ENCODE measurements around the gene NCAPD3. TPM values are rescaled to one million over a fixed set of nuclear protein-coding genes. Genes with fewer than 3 reads are reported as not detected.

NCAPD3 gene
- total RNA-seq, 1 donor from 2014 or later, result 17.0 TPM

GRCh38 chr11:134245434-134245833 is 21.7 kb upstream of the NCAPD3 start:
- Mint-ChIP-seq H3K27ac (ENCODE audit: unreplicated experiment) (no peak overlapping the region), H3K27me3 (ENCODE audit: low read depth) (no peaks in the 10 kb centered on the region), H3K4me3 (ENCODE audit: unreplicated experiment) (no peak overlapping the region), H3K4me1 (ENCODE audit: low read depth) (no peaks in the 10 kb centered on the region), H3K36me3 (ENCODE audit: low read depth) (peaks cover 19% of the 10 kb centered on the region), H3K9me3 (ENCODE audit: low read depth) (no peaks in the 10 kb centered on the region)
- TF ChIP-seq CTCF (IDR thresholded peaks at IDR 0.05), result no peak
- no peak for DNase-seq (ENCODE audit: low spot score)

GRCh38 chr11:134244593-134244992 is 20.8 kb upstream of the NCAPD3 start:
- no peaks in the 10 kb centered on the region for H3K27me3 Mint-ChIP-seq (ENCODE audit: low read depth)
- DNase-seq (ENCODE audit: low spot score), result no peak
- no peaks in the 10 kb centered on the region for H3K4me1 Mint-ChIP-seq (ENCODE audit: low read depth)
- H3K36me3 Mint-ChIP-seq (ENCODE audit: low read depth), result peaks cover 23% of the 10 kb centered on the region
- H3K4me3 Mint-ChIP-seq (ENCODE audit: unreplicated experiment), result no peak overlapping the region
- peak; percentile 71 for TF ChIP-seq CTCF (IDR thresholded peaks at IDR 0.05)
- H3K9me3 Mint-ChIP-seq (ENCODE audit: low read depth), result no peaks in the 10 kb centered on the region
- no peak overlapping the region for H3K27ac Mint-ChIP-seq (ENCODE audit: unreplicated experiment)

- DNase-seq (ENCODE audit: low spot score), result no peak
- Mint-ChIP-seq H3K4me3 (ENCODE audit: unreplicated experiment) (no peak overlapping the region), H3K4me1 (ENCODE audit: low read depth) (no peaks in the 10 kb centered on the region), H3K27me3 (ENCODE audit: low read depth) (no peaks in the 10 kb centered on the region), H3K27ac (ENCODE audit: unreplicated experiment) (no peak overlapping the region), H3K9me3 (ENCODE audit: low read depth) (no peaks in the 10 kb centered on the region), H3K36me3 (ENCODE audit: low read depth) (peaks cover 26% of the 10 kb centered on the region)
- no peak for TF ChIP-seq CTCF (IDR thresholded peaks at IDR 0.05)
Observed at GRCh38 chr11:134243913-134244312, 20.1 kb upstream of the NCAPD3 start.

- Mint-ChIP-seq H3K27ac (ENCODE audit: unreplicated experiment) (no peak overlapping the region), H3K27me3 (ENCODE audit: low read depth) (no peaks in the 10 kb centered on the region), H3K9me3 (ENCODE audit: low read depth) (no peaks in the 10 kb centered on the region), H3K36me3 (ENCODE audit: low read depth) (peaks cover 25% of the 10 kb centered on the region), H3K4me3 (ENCODE audit: unreplicated experiment) (no peak overlapping the region), H3K4me1 (ENCODE audit: low read depth) (no peaks in the 10 kb centered on the region)
- no peak for DNase-seq (ENCODE audit: low spot score)
- no peak for TF ChIP-seq CTCF (IDR thresholded peaks at IDR 0.05)
Observed at GRCh38 chr11:134242376-134242775, 18.6 kb upstream of the NCAPD3 start.

GRCh38 chr11:134240592-134240991 is 16.8 kb upstream of the NCAPD3 start:
- DNase-seq (ENCODE audit: low spot score), result no peak
- no peak for TF ChIP-seq CTCF (IDR thresholded peaks at IDR 0.05)
- Mint-ChIP-seq H3K36me3 (ENCODE audit: low read depth) (peaks cover 31% of the 10 kb centered on the region), H3K27ac (ENCODE audit: unreplicated experiment) (no peak overlapping the region), H3K27me3 (ENCODE audit: low read depth) (no peaks in the 10 kb centered on the region), H3K9me3 (ENCODE audit: low read depth) (no peaks in the 10 kb centered on the region), H3K4me1 (ENCODE audit: low read depth) (no peaks in the 10 kb centered on the region), H3K4me3 (ENCODE audit: unreplicated experiment) (no peak overlapping the region)
